ENCODE measurements around the gene KBTBD13. TPM values are rescaled to one million over a fixed set of nuclear protein-coding genes. Genes with fewer than 3 reads are reported as not detected.
A peak's percentile ranks its signal among the peaks of the same experiment; 100 is the strongest.
"Not testable (repeated sequence)": the region's sequence is repeated elsewhere in the genome, so short reads cannot be mapped to it uniquely, and the experiment has no call there.

The KBTBD13 gene
- total and polyA plus RNA-seq, 10 donors: not detected

GRCh38 chr15:65096481-65097385 lies 20.2 kb downstream of the KBTBD13 start:
- Histone ChIP-seq H3K36me3 (peaks cover 3 to 74% (median 30%) of the 10 kb centered on the region in 6 donors), H3K4me1 (peaks cover 0 to 8% (median 1%) of the 10 kb centered on the region in 6 donors), H3K27ac (no peak overlapping the region), H3K27me3 (replicated peaks in 1 of 7) (no peaks in the 10 kb centered on the region), H3K9me3 (no peaks in the 10 kb centered on the region), H3K4me3 (no peak overlapping the region)
- TF ChIP-seq POLR2AphosphoS5 (IDR thresholded peaks at IDR 0.05) (peak in 1 of 3 donors; percentile 9), CTCF (IDR thresholded peaks at IDR 0.05 in 8 of 11, conservative IDR thresholded peaks at IDR 0.05 in 3 of 11) (no peak)
- 90 to 94% (median 91%) methylated on average over 6 of the region's 6 CpGs for WGBS, 5 donors
- intact Hi-C loops (cut with DNase I; ENCODE audit: low total_unique reads): no loop called here
- no peak for DNase-seq

GRCh38 chr15:65097651-65098263 lies 21.2 kb downstream of the KBTBD13 start:
- intact Hi-C loops (cut with DNase I; ENCODE audit: low total_unique reads): no loop called here
- WGBS, 5 donors: 94 to 97% (median 96%) methylated on average over 7 of the region's 7 CpGs

GRCh38 chr15:65099336-65099735 lies 22.8 kb downstream of the KBTBD13 start:
- WGBS, 5 donors: 93 to 100% (median 96%) methylated on average over 3 to 5 of the region's 5 CpGs
- no peak for DNase-seq
- intact Hi-C loops (cut with DNase I; ENCODE audit: low total_unique reads): no loop called here

More at GRCh38 chr15:65097651-65098263, 21.2 kb downstream of the KBTBD13 start:
- no peak for DNase-seq
- H3K27ac ChIP-seq: no peak overlapping the region
- H3K27me3 ChIP-seq (replicated peaks in 1 of 7): no peaks in the 10 kb centered on the region
- no peaks in the 10 kb centered on the region for H3K9me3 ChIP-seq
- TF ChIP-seq POLR2A (IDR thresholded peaks at IDR 0.05) (no peak), POLR2AphosphoS5 (IDR thresholded peaks at IDR 0.05) (no peak), CTCF (IDR thresholded peaks at IDR 0.05 in 8 of 11, conservative IDR thresholded peaks at IDR 0.05 in 3 of 11) (no peak)
- H3K4me1 ChIP-seq: peaks cover 0 to 9% (median 1%) of the 10 kb centered on the region in 6 donors
- H3K36me3 ChIP-seq: peaks cover 3 to 83% (median 37%) of the 10 kb centered on the region in 6 donors
- H3K4me3 ChIP-seq: no peak overlapping the region

GRCh38 chr15:65099801-65100200 lies 23.3 kb downstream of the KBTBD13 start:
- 94 to 98% (median 95%) methylated on average over 10 of the region's 10 CpGs for WGBS, 5 donors
- intact Hi-C loops (cut with DNase I; ENCODE audit: low total_unique reads); H3K27ac ChIP-seq; H3K9me3 ChIP-seq; H3K4me3 ChIP-seq; H3K27me3 ChIP-seq (replicated peaks in 1 of 7); H3K4me1 ChIP-seq; DNase-seq: not testable (repeated sequence)
- H3K36me3 ChIP-seq: peaks cover 3 to 94% (median 38%) of the 10 kb centered on the region in 6 donors

More at GRCh38 chr15:65099336-65099735, 22.8 kb downstream of the KBTBD13 start:
- TF ChIP-seq CTCF (IDR thresholded peaks at IDR 0.05 in 8 of 11, conservative IDR thresholded peaks at IDR 0.05 in 3 of 11) (no peak), POLR2A (IDR thresholded peaks at IDR 0.05) (no peak), POLR2AphosphoS5 (IDR thresholded peaks at IDR 0.05) (no peak)
- H3K9me3 ChIP-seq: no peaks in the 10 kb centered on the region
- H3K27ac ChIP-seq: no peak overlapping the region
- peaks cover 3 to 89% (median 37%) of the 10 kb centered on the region in 6 donors for H3K36me3 ChIP-seq
- H3K4me3 ChIP-seq: no peak overlapping the region
- H3K27me3 ChIP-seq (replicated peaks in 1 of 7): no peaks in the 10 kb centered on the region
- peaks cover 0 to 9% (median 1%) of the 10 kb centered on the region in 6 donors for H3K4me1 ChIP-seq

All from spleen (tissue), 11 donors.